ENCODE measurements around the gene B3GNT7.
"Not testable (repeated sequence)": the region's sequence is repeated elsewhere in the genome, so short reads cannot be mapped to it uniquely, and the experiment has no call there.

Gene B3GNT7

GRCh38 chr2:231430437-231430836 is 34.9 kb downstream of the B3GNT7 start:
- H3K9me3 ChIP-seq (ENCODE audit: control insufficient read depth in 2 of 2, low read length in 2 of 2), result not testable (repeated sequence)

DNA sequence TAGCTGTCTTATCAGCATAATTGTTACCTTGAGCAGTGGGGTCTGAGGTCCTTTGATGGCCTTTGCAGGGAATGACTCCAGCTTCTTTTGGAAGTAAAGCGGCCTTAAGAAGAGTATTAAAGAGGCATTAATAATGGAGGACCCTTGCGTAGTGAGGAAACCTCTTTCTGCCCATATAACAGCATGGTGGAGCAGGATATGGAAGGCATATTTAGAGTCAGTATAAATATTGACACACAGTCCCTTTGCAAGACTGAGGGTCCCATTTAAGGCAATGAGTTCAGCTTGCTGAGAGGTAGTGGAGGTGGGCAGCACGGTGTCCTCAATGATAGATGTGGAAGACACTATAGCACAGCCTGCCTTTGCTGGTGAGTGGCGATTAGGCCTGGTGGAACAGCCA is 36.1 kb downstream of the B3GNT7 start:
- Histone ChIP-seq H3K4me1 (ENCODE audit: control insufficient read depth, insufficient read depth, low read length) (no peaks in the 10 kb centered on the region), H3K9me3 (ENCODE audit: control insufficient read depth in 2 of 2, low read length in 2 of 2) (peaks cover 0 to 4% of the 10 kb centered on the region in 2 donors), H3K27ac (ENCODE audit: low read length) (no peak overlapping the region), H3K27me3 (ENCODE audit: control insufficient read depth in 1 of 2, insufficient read depth in 2 of 2, low read length in 2 of 2) (no peaks in the 10 kb centered on the region), H3K4me3 (ENCODE audit: low read length in 2 of 2) (no peak overlapping the region), H3K36me3 (ENCODE audit: control insufficient read depth in 2 of 2, insufficient read depth in 2 of 2, low read length in 2 of 2) (no peaks in the 10 kb centered on the region), H3K9ac (ENCODE audit: low read length in 2 of 2) (no peak overlapping the region)

More at GRCh38 chr2:231430437-231430836, 34.9 kb downstream of the B3GNT7 start:
- not testable (repeated sequence) for H3K4me1 ChIP-seq (ENCODE audit: control insufficient read depth, insufficient read depth, low read length); H3K27me3 ChIP-seq (ENCODE audit: control insufficient read depth in 1 of 2, insufficient read depth in 2 of 2, low read length in 2 of 2); H3K9ac ChIP-seq (ENCODE audit: low read length in 2 of 2); H3K36me3 ChIP-seq (ENCODE audit: control insufficient read depth in 2 of 2, insufficient read depth in 2 of 2, low read length in 2 of 2); H3K27ac ChIP-seq (ENCODE audit: low read length); H3K4me3 ChIP-seq (ENCODE audit: low read length in 2 of 2)

DNA sequence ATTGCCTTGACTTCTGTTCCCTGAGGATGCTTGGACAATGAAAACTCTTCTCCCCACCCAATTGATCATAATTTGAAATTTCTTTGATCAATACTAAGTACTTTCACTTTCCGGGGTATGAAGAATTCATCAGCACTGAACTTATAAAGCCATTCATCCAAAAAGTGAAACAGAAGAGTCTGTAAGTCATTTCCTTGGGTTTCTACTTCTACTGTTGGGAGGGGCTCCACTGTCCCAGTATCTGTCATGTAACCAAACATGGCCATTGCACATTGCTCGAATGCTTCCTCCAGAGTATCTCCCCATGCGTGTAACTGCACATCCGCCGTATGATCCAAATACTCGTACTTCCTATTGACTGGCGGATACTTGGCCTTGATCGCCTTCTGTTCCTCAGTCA is 38.5 kb downstream of the B3GNT7 start:
- H3K4me1 ChIP-seq (ENCODE audit: control insufficient read depth, insufficient read depth, low read length), result no peaks in the 10 kb centered on the region
- H3K27ac ChIP-seq (ENCODE audit: low read length), result no peak overlapping the region
- H3K27me3 ChIP-seq (ENCODE audit: control insufficient read depth in 1 of 2, insufficient read depth in 2 of 2, low read length in 2 of 2), result no peaks in the 10 kb centered on the region
- H3K9me3 ChIP-seq (ENCODE audit: control insufficient read depth in 2 of 2, low read length in 2 of 2), result peaks cover 0 to 4% of the 10 kb centered on the region in 2 donors
- no peaks in the 10 kb centered on the region for H3K36me3 ChIP-seq (ENCODE audit: control insufficient read depth in 2 of 2, insufficient read depth in 2 of 2, low read length in 2 of 2)
- H3K4me3 ChIP-seq (ENCODE audit: low read length in 2 of 2), result no peak overlapping the region
- H3K9ac ChIP-seq (ENCODE audit: low read length in 2 of 2), result no peak overlapping the region

DNA sequence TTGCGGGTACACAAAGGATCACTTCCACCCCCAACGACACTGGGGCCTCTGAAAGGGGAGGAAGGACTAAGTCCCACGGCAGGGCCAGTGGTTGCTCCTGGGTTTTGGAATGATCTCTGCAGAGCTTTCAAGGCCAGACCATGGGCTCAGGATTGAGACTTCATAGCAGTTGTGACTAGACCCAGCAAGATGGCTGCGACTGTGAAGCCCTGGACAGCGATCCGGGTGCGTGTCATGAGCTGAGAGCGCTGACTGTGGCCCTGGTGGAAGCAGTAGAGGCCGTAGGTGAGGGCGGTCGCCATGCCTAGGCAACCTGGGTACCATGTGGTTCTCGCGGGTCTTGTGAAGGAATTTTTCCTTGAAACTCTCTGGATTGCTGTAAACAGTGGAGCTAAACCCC is 41.4 kb downstream of the B3GNT7 start:
- H3K36me3 ChIP-seq (ENCODE audit: control insufficient read depth in 2 of 2, insufficient read depth in 2 of 2, low read length in 2 of 2), result no peaks in the 10 kb centered on the region
- no peak overlapping the region for H3K9ac ChIP-seq (ENCODE audit: low read length in 2 of 2)
- H3K4me1 ChIP-seq (ENCODE audit: control insufficient read depth, insufficient read depth, low read length), result no peaks in the 10 kb centered on the region
- no peaks in the 10 kb centered on the region for H3K27me3 ChIP-seq (ENCODE audit: control insufficient read depth in 1 of 2, insufficient read depth in 2 of 2, low read length in 2 of 2)
- H3K9me3 ChIP-seq (ENCODE audit: control insufficient read depth in 2 of 2, low read length in 2 of 2), result no peaks in the 10 kb centered on the region
- no peak overlapping the region for H3K27ac ChIP-seq (ENCODE audit: low read length)
- no peak overlapping the region for H3K4me3 ChIP-seq (ENCODE audit: low read length in 2 of 2)

GRCh38 chr2:231449503-231450054 is 54.1 kb downstream of the B3GNT7 start:
- no peaks in the 10 kb centered on the region for H3K9me3 ChIP-seq (ENCODE audit: control insufficient read depth in 2 of 2, low read length in 2 of 2)
- no peaks in the 10 kb centered on the region for H3K27me3 ChIP-seq (ENCODE audit: control insufficient read depth in 1 of 2, insufficient read depth in 2 of 2, low read length in 2 of 2)
- no peak overlapping the region for H3K27ac ChIP-seq (ENCODE audit: low read length)
- H3K4me1 ChIP-seq (ENCODE audit: control insufficient read depth, insufficient read depth, low read length), result peaks cover 3% of the 10 kb centered on the region
- H3K9ac ChIP-seq (ENCODE audit: low read length in 2 of 2), result no peak overlapping the region
- no peak overlapping the region for H3K4me3 ChIP-seq (ENCODE audit: low read length in 2 of 2)
- peaks cover 8 to 15% of the 10 kb centered on the region in 2 donors for H3K36me3 ChIP-seq (ENCODE audit: control insufficient read depth in 2 of 2, insufficient read depth in 2 of 2, low read length in 2 of 2)

DNA sequence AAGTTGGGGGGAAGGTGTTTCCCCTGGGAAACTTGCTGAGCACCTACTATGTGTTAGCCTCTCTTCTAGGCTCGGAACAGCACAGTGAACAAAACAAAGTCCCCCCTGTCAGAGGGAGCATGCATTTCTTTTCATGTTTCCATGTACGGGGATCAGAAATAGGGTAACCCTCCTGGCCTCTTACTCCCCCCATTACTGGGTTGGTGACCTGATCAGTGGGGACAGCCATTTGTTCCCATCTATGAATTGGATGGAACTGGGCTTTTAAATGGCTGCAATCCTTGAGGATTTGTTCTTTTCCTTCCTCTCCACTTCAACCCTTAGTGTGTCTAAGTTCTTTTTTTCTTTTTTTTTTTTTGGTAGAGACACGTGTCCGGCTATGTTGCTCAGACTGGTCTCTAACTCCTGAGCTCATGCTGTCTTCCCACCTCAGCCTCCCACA is 55.1 kb downstream of the B3GNT7 start:
- Histone ChIP-seq H3K27me3 (ENCODE audit: control insufficient read depth in 1 of 2, insufficient read depth in 2 of 2, low read length in 2 of 2) (no peaks in the 10 kb centered on the region), H3K9me3 (ENCODE audit: control insufficient read depth in 2 of 2, low read length in 2 of 2) (no peaks in the 10 kb centered on the region), H3K4me3 (ENCODE audit: low read length in 2 of 2) (no peak overlapping the region), H3K36me3 (ENCODE audit: control insufficient read depth in 2 of 2, insufficient read depth in 2 of 2, low read length in 2 of 2) (peaks cover 16 to 21% of the 10 kb centered on the region in 2 donors), H3K4me1 (ENCODE audit: control insufficient read depth, insufficient read depth, low read length) (peaks cover 3% of the 10 kb centered on the region), H3K9ac (ENCODE audit: low read length in 2 of 2) (no peak overlapping the region), H3K27ac (ENCODE audit: low read length) (no peak overlapping the region)
